ENCODE data around the gene CLIC4. TPM values are rescaled to one million over a fixed set of nuclear protein-coding genes. Genes with fewer than 3 reads are reported as not detected.

CLIC4 gene
- total and polyA plus RNA-seq, 4 donors, result 15.0 to 40.7 (median 28.4) TPM

GRCh38 chr1:24739241-24739640 lies 6.0 kb upstream of the CLIC4 start:
- Histone ChIP-seq H3K27me3 (ENCODE audit: control insufficient read depth in 4 of 4, insufficient read depth in 4 of 4, low read length in 3 of 4) (no peaks in the 10 kb centered on the region), H3K27ac (ENCODE audit: low read depth in 1 of 2, low read length in 2 of 2) (no peak overlapping the region), H3K4me1 (ENCODE audit: control insufficient read depth in 4 of 4, insufficient read depth in 4 of 4, low read length in 3 of 4) (peaks cover 2 to 30% (median 20%) of the 10 kb centered on the region in 4 donors), H3K36me3 (ENCODE audit: control insufficient read depth in 4 of 4, insufficient read depth in 3 of 4, low read depth in 1 of 4, low read length in 3 of 4) (no peaks in the 10 kb centered on the region), H3K4me3 (ENCODE audit: low read depth in 1 of 3, low read length in 3 of 3) (no peak overlapping the region), H3K9ac (ENCODE audit: low read depth in 1 of 2, low read length in 2 of 2) (no peak overlapping the region), H3K9me3 (ENCODE audit: control insufficient read depth in 4 of 4, low read length in 3 of 4) (no peaks in the 10 kb centered on the region)
- TF ChIP-seq EGR1 (IDR thresholded peaks at IDR 0.05; ENCODE audit: low read depth in 2 of 2) (no peak), SP1 (IDR thresholded peaks at IDR 0.05) (no peak), HNF4G (IDR thresholded peaks at IDR 0.05) (no peak), RXRA (IDR thresholded peaks at IDR 0.05) (no peak), JUND (IDR thresholded peaks at IDR 0.05) (no peak), ZBTB33 (IDR thresholded peaks at IDR 0.05) (no peak), TAF1 (conservative IDR thresholded peaks at IDR 0.05) (no peak), HNF4A (conservative IDR thresholded peaks at IDR 0.05) (no peak)
- TF ChIP-seq, protein P1, sequence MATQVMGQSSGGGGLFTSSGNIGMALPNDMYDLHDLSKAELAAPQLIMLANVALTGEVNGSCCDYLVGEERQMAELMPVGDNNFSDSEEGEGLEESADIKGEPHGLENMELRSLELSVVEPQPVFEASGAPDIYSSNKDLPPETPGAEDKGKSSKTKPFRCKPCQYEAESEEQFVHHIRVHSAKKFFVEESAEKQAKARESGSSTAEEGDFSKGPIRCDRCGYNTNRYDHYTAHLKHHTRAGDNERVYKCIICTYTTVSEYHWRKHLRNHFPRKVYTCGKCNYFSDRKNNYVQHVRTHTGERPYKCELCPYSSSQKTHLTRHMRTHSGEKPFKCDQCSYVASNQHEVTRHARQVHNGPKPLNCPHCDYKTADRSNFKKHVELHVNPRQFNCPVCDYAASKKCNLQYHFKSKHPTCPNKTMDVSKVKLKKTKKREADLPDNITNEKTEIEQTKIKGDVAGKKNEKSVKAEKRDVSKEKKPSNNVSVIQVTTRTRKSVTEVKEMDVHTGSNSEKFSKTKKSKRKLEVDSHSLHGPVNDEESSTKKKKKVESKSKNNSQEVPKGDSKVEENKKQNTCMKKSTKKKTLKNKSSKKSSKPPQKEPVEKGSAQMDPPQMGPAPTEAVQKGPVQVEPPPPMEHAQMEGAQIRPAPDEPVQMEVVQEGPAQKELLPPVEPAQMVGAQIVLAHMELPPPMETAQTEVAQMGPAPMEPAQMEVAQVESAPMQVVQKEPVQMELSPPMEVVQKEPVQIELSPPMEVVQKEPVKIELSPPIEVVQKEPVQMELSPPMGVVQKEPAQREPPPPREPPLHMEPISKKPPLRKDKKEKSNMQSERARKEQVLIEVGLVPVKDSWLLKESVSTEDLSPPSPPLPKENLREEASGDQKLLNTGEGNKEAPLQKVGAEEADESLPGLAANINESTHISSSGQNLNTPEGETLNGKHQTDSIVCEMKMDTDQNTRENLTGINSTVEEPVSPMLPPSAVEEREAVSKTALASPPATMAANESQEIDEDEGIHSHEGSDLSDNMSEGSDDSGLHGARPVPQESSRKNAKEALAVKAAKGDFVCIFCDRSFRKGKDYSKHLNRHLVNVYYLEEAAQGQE (IDR thresholded peaks at IDR 0.05), result no peak
- TF ChIP-seq, protein P2, sequence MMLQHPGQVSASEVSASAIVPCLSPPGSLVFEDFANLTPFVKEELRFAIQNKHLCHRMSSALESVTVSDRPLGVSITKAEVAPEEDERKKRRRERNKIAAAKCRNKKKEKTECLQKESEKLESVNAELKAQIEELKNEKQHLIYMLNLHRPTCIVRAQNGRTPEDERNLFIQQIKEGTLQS (IDR thresholded peaks at IDR 0.05), result no peak
- WGBS, result 98% methylated on average over 9 of the region's 9 CpGs
- no peak for DNase-seq (ENCODE audit: low spot score)

- no peak overlapping the region for H3K27ac ChIP-seq (ENCODE audit: low read depth in 1 of 2, low read length in 2 of 2)
- DNase-seq (ENCODE audit: low spot score), result no peak
- H3K4me1 ChIP-seq (ENCODE audit: control insufficient read depth in 4 of 4, insufficient read depth in 4 of 4, low read length in 3 of 4), result peaks cover 0 to 17% (median 14%) of the 10 kb centered on the region in 4 donors
- H3K4me3 ChIP-seq (ENCODE audit: low read depth in 1 of 3, low read length in 3 of 3), result no peak overlapping the region
- WGBS, result 79% methylated on average over 9 of the region's 9 CpGs
- H3K27me3 ChIP-seq (ENCODE audit: control insufficient read depth in 4 of 4, insufficient read depth in 4 of 4, low read length in 3 of 4), result no peaks in the 10 kb centered on the region
- no peaks in the 10 kb centered on the region for H3K9me3 ChIP-seq (ENCODE audit: control insufficient read depth in 4 of 4, low read length in 3 of 4)
- no peaks in the 10 kb centered on the region for H3K36me3 ChIP-seq (ENCODE audit: control insufficient read depth in 4 of 4, insufficient read depth in 3 of 4, low read depth in 1 of 4, low read length in 3 of 4)
- H3K9ac ChIP-seq (ENCODE audit: low read depth in 1 of 2, low read length in 2 of 2), result no peak overlapping the region
- TF ChIP-seq JUND (IDR thresholded peaks at IDR 0.05) (no peak), SP1 (IDR thresholded peaks at IDR 0.05) (no peak), GABPA (IDR thresholded peaks at IDR 0.05 in 1 of 2, conservative IDR thresholded peaks at IDR 0.05 in 1 of 2) (no peak), RAD21 (IDR thresholded peaks at IDR 0.05) (no peak), YY1 (IDR thresholded peaks at IDR 0.05) (no peak), MAX (IDR thresholded peaks at IDR 0.05) (no peak), RXRA (IDR thresholded peaks at IDR 0.05) (no peak), FOXA1 (IDR thresholded peaks at IDR 0.05) (no peak), TAF1 (conservative IDR thresholded peaks at IDR 0.05) (no peak), FOXA2 (IDR thresholded peaks at IDR 0.05) (no peak)
- TF ChIP-seq, protein P3, sequence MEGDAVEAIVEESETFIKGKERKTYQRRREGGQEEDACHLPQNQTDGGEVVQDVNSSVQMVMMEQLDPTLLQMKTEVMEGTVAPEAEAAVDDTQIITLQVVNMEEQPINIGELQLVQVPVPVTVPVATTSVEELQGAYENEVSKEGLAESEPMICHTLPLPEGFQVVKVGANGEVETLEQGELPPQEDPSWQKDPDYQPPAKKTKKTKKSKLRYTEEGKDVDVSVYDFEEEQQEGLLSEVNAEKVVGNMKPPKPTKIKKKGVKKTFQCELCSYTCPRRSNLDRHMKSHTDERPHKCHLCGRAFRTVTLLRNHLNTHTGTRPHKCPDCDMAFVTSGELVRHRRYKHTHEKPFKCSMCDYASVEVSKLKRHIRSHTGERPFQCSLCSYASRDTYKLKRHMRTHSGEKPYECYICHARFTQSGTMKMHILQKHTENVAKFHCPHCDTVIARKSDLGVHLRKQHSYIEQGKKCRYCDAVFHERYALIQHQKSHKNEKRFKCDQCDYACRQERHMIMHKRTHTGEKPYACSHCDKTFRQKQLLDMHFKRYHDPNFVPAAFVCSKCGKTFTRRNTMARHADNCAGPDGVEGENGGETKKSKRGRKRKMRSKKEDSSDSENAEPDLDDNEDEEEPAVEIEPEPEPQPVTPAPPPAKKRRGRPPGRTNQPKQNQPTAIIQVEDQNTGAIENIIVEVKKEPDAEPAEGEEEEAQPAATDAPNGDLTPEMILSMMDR (IDR thresholded peaks at IDR 0.05; ENCODE audit: low read depth, low read length, missing input control), result no peak
- TF ChIP-seq, protein P2 (IDR thresholded peaks at IDR 0.05), result no peak
- TF ChIP-seq, protein P1 (IDR thresholded peaks at IDR 0.05), result no peak
These were observed 2.9 kb upstream of the CLIC4 start for GRCh38 chr1:24742090-24742938.
